ENCODE measurements around the gene EXTL1. TPM values are rescaled to one million over a fixed set of nuclear protein-coding genes. Genes with fewer than 3 reads are reported as not detected.

Gene EXTL1
- total RNA-seq, 1 experiment from 2014 or later, result 1.0 TPM

GRCh38 chr1:26003756-26004155, 17.8 kb upstream of the EXTL1 start:
- H2AFZ ChIP-seq (ENCODE audit: low read length), result no peak overlapping the region
- no peak overlapping the region for H4K5ac ChIP-seq (ENCODE audit: insufficient read length, low read depth, low read length)
- H2BK5ac ChIP-seq (ENCODE audit: insufficient read length, low read length), result no peak overlapping the region
- H3K79me2 ChIP-seq (ENCODE audit: insufficient read depth, low read length), result no peaks in the 10 kb centered on the region
- no peak overlapping the region for H4K8ac ChIP-seq (replicated peaks; ENCODE audit: insufficient read length, low read depth, low read length)
- H2BK12ac ChIP-seq (ENCODE audit: insufficient read length, low read depth, low read length), result no peak overlapping the region
- no peaks in the 10 kb centered on the region for H3K9me3 Mint-ChIP-seq
- H3K56ac ChIP-seq (ENCODE audit: insufficient read length, low read depth, low read length), result no peak overlapping the region
- H3K23ac ChIP-seq (ENCODE audit: insufficient read length, low read depth, low read length), result no peak overlapping the region
- H3K4ac ChIP-seq (ENCODE audit: low read depth, low read length), result no peak overlapping the region
- H3K27me3 ChIP-seq (ENCODE audit: insufficient read depth, low read length), result no peaks in the 10 kb centered on the region
- no CpG with 5 or more reads among the region's 2 CpGs for WGBS (ENCODE audit: extremely low coverage, insufficient read length, low lambda C conversion rate)
- H2AK5ac ChIP-seq (ENCODE audit: insufficient read length, low read length), result no peak overlapping the region
- no peak overlapping the region for H4K91ac ChIP-seq (ENCODE audit: insufficient read length, low read depth, low read length)
- H3K27ac Mint-ChIP-seq, result no peak overlapping the region
- H3T11ph ChIP-seq (ENCODE audit: low read length), result no peak overlapping the region
- TF ChIP-seq CTCF (conservative IDR thresholded peaks at IDR 0.05), result no peak
- no peak overlapping the region for H3K14ac ChIP-seq (ENCODE audit: insufficient read depth, low read length)
- peaks cover under 1% of the 10 kb centered on the region; the same call in 1 of the 2 replicates for H3K4me1 ChIP-seq (ENCODE audit: insufficient read depth, low read length)
- H3K18ac ChIP-seq (ENCODE audit: insufficient read length, low read depth, low read length), result no peak overlapping the region
- no peak overlapping the region for H2BK120ac ChIP-seq (ENCODE audit: low read depth, low read length, poor library complexity, severe bottlenecking)
- peaks cover 8 to 12% of the 10 kb centered on the region in 2 experiments for H3K4me1 Mint-ChIP-seq
- H3K79me1 ChIP-seq (ENCODE audit: insufficient read depth, low read depth, low read length, poor library complexity, severe bottlenecking), result no peaks in the 10 kb centered on the region
- H3K36me3 Mint-ChIP-seq (ENCODE audit: insufficient read depth in 1 of 3, low read depth in 3 of 3), result no peaks in the 10 kb centered on the region; a peak in 1 of 7 replicates
- no peak overlapping the region for H3K4me2 ChIP-seq (ENCODE audit: insufficient read depth, insufficient read length, low read length)
- H3K4me3 Mint-ChIP-seq, result no peak overlapping the region
- no peak overlapping the region for H3K27ac ChIP-seq (ENCODE audit: insufficient read length, low read depth, low read length)
- DNase-seq, result no peak
- H2BK15ac ChIP-seq (ENCODE audit: low read depth, low read length), result no peak overlapping the region
- H3K23me2 ChIP-seq (ENCODE audit: insufficient read length, low read depth, low read length, poor library complexity, severe bottlenecking), result no peaks in the 10 kb centered on the region
- H3K9me3 ChIP-seq (ENCODE audit: control insufficient read depth, low read depth, low read length), result no peaks in the 10 kb centered on the region
- no peak overlapping the region for H2BK20ac ChIP-seq (ENCODE audit: low read depth, low read length, poor library complexity, severe bottlenecking)
- peaks cover 4% of the 10 kb centered on the region for H3K27me3 Mint-ChIP-seq (ENCODE audit: low read depth)
- no peak overlapping the region for H3K9ac ChIP-seq (ENCODE audit: extremely low read depth, insufficient read length, low read length)
- H4K20me1 ChIP-seq (ENCODE audit: control insufficient read depth, insufficient read depth, insufficient read length), result no peaks in the 10 kb centered on the region

All from H9 (cell line).